K562 (cell line): Measurements from ENCODE around the gene CHSY1. TPM values are rescaled to one million over a fixed set of nuclear protein-coding genes. Genes with fewer than 3 reads are reported as not detected.
A peak's percentile ranks its signal among the peaks of the same experiment; 100 is the strongest.

Experiments
- ATF6 ChIP-seq: sonication (generic); formaldehyde crosslinking; IDR thresholded peaks from 2 replicates; pipeline ENCODE4 v1.4.0; 2020; ENCODE audit warnings: mild to moderate bottlenecking, missing genetic modification reagents
- BRCA1 ChIP-seq, 2 experiments: fragments of 450-650 bp in 1 of 2; sonication (generic) in 1 of 2; formaldehyde crosslinking in 1 of 2; IDR thresholded peaks; 2 replicates each; pipeline versions ENCODE4 v1.5.0 to v1.6.1; 2017 to 2020; ENCODE audit warnings: mild to moderate bottlenecking in 1 of 2, missing genetic modification reagents in 1 of 2
- ESRRA ChIP-seq: fragments of 450-650 bp; IDR thresholded peaks from 2 replicates; pipeline ENCODE4 v1.6.1; 2014; ENCODE audit warnings: low read depth, mild to moderate bottlenecking, moderate library complexity, borderline replicate concordance
- HOMEZ ChIP-seq: fragments of 250-450 bp; sonication (Bioruptor Pico); IDR thresholded peaks from 2 replicates; pipeline ENCODE4 v1.4.0; 2020; ENCODE audit warnings: mild to moderate bottlenecking, moderate library complexity
- PBX2 ChIP-seq, 2 experiments: IDR thresholded peaks in 1 of 2; conservative IDR thresholded peaks in 1 of 2; 2 replicates each; pipeline ENCODE4 v1.6.1; 2016; ENCODE audit warnings: low read depth in 2 of 2, mild to moderate bottlenecking in 1 of 2, missing compliant biosample characterization in 1 of 2, missing genetic modification characterization in 1 of 2, moderate library complexity in 1 of 2
- PML ChIP-seq: IDR thresholded peaks from 2 replicates; pipeline ENCODE4 v1.6.1; 2012; ENCODE audit warnings: low read length, inconsistent platforms
- PYGO2 ChIP-seq: fragments of 450-650 bp; IDR thresholded peaks from 2 replicates; pipeline ENCODE4 v1.6.1; 2016; ENCODE audit warnings: mild to moderate bottlenecking, missing genetic modification characterization, moderate library complexity, missing compliant biosample characterization
- RBM17 ChIP-seq: fragments of 200-400 bp; formaldehyde crosslinking; IDR thresholded peaks from 2 replicates; pipeline ENCODE4 v1.6.1; 2017; ENCODE audit warnings: low read depth, mild to moderate bottlenecking, low read length, borderline replicate concordance
- TCF7 ChIP-seq: sonication (generic); IDR thresholded peaks from 2 replicates; pipeline ENCODE4 v1.6.1; 2016; ENCODE audit warnings: antibody characterized with exemption, borderline replicate concordance
- THAP12 ChIP-seq: fragments of 250-450 bp; sonication (Bioruptor Pico); IDR thresholded peaks from 2 replicates; pipeline ENCODE4 v1.9.0; 2021; ENCODE audit warnings: mild to moderate bottlenecking, inconsistent platforms
- XRCC4 ChIP-seq: IDR thresholded peaks from one replicate; pipeline ENCODE4 v1.6.1; 2011; ENCODE audit not compliant: insufficient read depth, insufficient read length; ENCODE audit errors: extremely low read depth
- ZBTB5 ChIP-seq: fragments of 450-650 bp; IDR thresholded peaks from 2 replicates; pipeline ENCODE4 v1.6.1; 2017; ENCODE audit warnings: antibody characterized with exemption
- ZFP1 ChIP-seq: fragments of 450-650 bp; formaldehyde crosslinking; IDR thresholded peaks from 2 replicates; pipeline ENCODE4 v1.4.0; 2020; ENCODE audit warnings: mild to moderate bottlenecking, mixed read lengths
- ZNF165 ChIP-seq: fragments of 250-450 bp; sonication (Bioruptor Pico); IDR thresholded peaks from 2 replicates; pipeline ENCODE4 v1.4.0; 2020; ENCODE audit warnings: borderline replicate concordance
- ZNF217 ChIP-seq: sonication (generic); formaldehyde crosslinking; IDR thresholded peaks from 2 replicates; pipeline ENCODE4 v1.8.0; 2022; ENCODE audit warnings: mild to moderate bottlenecking, missing genetic modification reagents
- polyA plus RNA-seq, 8 experiments: library from polyadenylated mRNA; depleted of rRNA in 4 of 8; stranded (reverse) in 5 of 8; unstranded in 3 of 8; fragments of >200 nt; fragmentation: Nextera tagmentation in 2 of 8; fragmentation: Illumina TruSeq in 1 of 8; extraction: Ambion mirVana in 2 of 8; extraction: Trizol in 1 of 8; gene quantifications; 2 replicates each; pipeline versions ENCODE4 v1.2.1 to v1.2.3, GENCODE V29; 2011 to 2014; ENCODE audit warnings: inconsistent platforms in 1 of 8, missing spikeins in 1 of 8
- total RNA-seq, 7 experiments: library from RNA; depleted of rRNA in 6 of 7; stranded (reverse); fragments of >200 nt in 6 of 7; fragmentation: Illumina TruSeq in 2 of 7; extraction: Trizol in 2 of 7; gene quantifications; 2 replicates each; pipeline versions ENCODE4 v1.2.1 to v1.2.3, GENCODE V29; 2011 to 2021; ENCODE audit warnings: low replicate concordance in 1 of 7

The CHSY1 gene
- total and polyA plus RNA-seq, 9 of the 15 experiments (the other 6 are each of a cell fraction or from before 2014, with no cell fraction given), result 7.0 to 16.4 (median 13.4) TPM

- TF ChIP-seq THAP12 (no peak), XRCC4 (no peak), RBM17 (no peak), ZBTB5 (no peak; the same call in 1 of the 2 replicates), ZNF217 (no peak), ZNF165 (CRISPR knock-in tag) (no peak), ATF6 (no peak), ZFP1 (CRISPR knock-in tag) (no peak), PBX2 (CRISPR knock-in tag; IDR thresholded peaks at IDR 0.05; ENCODE audit: low read depth) (no peak), PBX2 (tag; conservative IDR thresholded peaks at IDR 0.05; ENCODE audit: low read depth) (peak; percentile 24; the same call in 1 of the 2 replicates), BRCA1 (IDR thresholded peaks at IDR 0.05) (no peak), BRCA1 (CRISPR knock-in tag; IDR thresholded peaks at IDR 0.05) (no peak), ESRRA (peak; percentile 54; the same call in 1 of the 2 replicates), TCF7 (peak; percentile 83; the same call in 1 of the 2 replicates), HOMEZ (CRISPR knock-in tag) (no peak), PML (no peak), PYGO2 (tag) (0 out of 2 replicates have a peak, but pooled peaks have one; percentile 33)
These were observed 3.9 kb upstream of the CHSY1 start (continued) for GRCh38 chr15:101255615-101256241.
